Activated T-helper 1 cell treated with anti-CD3 and anti-CD28 coated beads, Interleukin-12 subunit alpha, Interleukin-12 subunit beta, Interleukin-2, Interleukin-4 antibody, amounts not matched to agents 30 ng/mL and 10 ng/mL and 1 ng/mL, durations not matched to agents 14 hours and 24 hours and 36 hours (primary cell): ENCODE measurements around the gene GPR158. TPM values are rescaled to one million over a fixed set of nuclear protein-coding genes. Genes with fewer than 3 reads are reported as not detected.
"Not testable (repeated sequence)": the region's sequence is repeated elsewhere in the genome, so short reads cannot be mapped to it uniquely, and the experiment has no call there.

Experiments
- DNase-seq: peaks from one replicate; pipeline ENCODE4 v3.0.0; 2021; ENCODE audit warnings: low spot score
- H3K27ac Mint-ChIP-seq: one replicate; pipeline ENCODE4 v1.8.0; 2021; ENCODE audit warnings: mild to moderate bottlenecking, mixed read lengths
- H3K27me3 Mint-ChIP-seq: one replicate; pipeline ENCODE4 v1.8.0; 2022; ENCODE audit warnings: mild to moderate bottlenecking, moderate library complexity, mixed read lengths; ENCODE audit not compliant: insufficient read depth
- H3K36me3 Mint-ChIP-seq: one replicate; pipeline ENCODE4 v1.8.0; 2021; ENCODE audit warnings: low read depth, mixed read lengths
- H3K4me1 Mint-ChIP-seq: one replicate; pipeline ENCODE4 v1.8.0; 2021; ENCODE audit warnings: low read depth, mixed read lengths
- H3K4me3 Mint-ChIP-seq: one replicate; pipeline ENCODE4 v1.8.0; 2021; ENCODE audit warnings: mild to moderate bottlenecking, moderate library complexity, mixed read lengths
- H3K9me3 Mint-ChIP-seq: one replicate; pipeline ENCODE4 v1.8.0; 2021; ENCODE audit warnings: mixed read lengths
- intact Hi-C: fragments of 100-400 bp; cut with micrococcal nuclease; formaldehyde crosslinking; loops from one replicate; pipeline ENCODE4 v1.15.1; 2024
- total RNA-seq: library from RNA; stranded (reverse); gene quantifications from 2 replicates; pipeline ENCODE4 v1.2.3, GENCODE V29; 2022

GPR158 gene, protein sequence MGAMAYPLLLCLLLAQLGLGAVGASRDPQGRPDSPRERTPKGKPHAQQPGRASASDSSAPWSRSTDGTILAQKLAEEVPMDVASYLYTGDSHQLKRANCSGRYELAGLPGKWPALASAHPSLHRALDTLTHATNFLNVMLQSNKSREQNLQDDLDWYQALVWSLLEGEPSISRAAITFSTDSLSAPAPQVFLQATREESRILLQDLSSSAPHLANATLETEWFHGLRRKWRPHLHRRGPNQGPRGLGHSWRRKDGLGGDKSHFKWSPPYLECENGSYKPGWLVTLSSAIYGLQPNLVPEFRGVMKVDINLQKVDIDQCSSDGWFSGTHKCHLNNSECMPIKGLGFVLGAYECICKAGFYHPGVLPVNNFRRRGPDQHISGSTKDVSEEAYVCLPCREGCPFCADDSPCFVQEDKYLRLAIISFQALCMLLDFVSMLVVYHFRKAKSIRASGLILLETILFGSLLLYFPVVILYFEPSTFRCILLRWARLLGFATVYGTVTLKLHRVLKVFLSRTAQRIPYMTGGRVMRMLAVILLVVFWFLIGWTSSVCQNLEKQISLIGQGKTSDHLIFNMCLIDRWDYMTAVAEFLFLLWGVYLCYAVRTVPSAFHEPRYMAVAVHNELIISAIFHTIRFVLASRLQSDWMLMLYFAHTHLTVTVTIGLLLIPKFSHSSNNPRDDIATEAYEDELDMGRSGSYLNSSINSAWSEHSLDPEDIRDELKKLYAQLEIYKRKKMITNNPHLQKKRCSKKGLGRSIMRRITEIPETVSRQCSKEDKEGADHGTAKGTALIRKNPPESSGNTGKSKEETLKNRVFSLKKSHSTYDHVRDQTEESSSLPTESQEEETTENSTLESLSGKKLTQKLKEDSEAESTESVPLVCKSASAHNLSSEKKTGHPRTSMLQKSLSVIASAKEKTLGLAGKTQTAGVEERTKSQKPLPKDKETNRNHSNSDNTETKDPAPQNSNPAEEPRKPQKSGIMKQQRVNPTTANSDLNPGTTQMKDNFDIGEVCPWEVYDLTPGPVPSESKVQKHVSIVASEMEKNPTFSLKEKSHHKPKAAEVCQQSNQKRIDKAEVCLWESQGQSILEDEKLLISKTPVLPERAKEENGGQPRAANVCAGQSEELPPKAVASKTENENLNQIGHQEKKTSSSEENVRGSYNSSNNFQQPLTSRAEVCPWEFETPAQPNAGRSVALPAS (N-terminal part only)
- not detected in 2 replicates for total RNA-seq

DNA sequence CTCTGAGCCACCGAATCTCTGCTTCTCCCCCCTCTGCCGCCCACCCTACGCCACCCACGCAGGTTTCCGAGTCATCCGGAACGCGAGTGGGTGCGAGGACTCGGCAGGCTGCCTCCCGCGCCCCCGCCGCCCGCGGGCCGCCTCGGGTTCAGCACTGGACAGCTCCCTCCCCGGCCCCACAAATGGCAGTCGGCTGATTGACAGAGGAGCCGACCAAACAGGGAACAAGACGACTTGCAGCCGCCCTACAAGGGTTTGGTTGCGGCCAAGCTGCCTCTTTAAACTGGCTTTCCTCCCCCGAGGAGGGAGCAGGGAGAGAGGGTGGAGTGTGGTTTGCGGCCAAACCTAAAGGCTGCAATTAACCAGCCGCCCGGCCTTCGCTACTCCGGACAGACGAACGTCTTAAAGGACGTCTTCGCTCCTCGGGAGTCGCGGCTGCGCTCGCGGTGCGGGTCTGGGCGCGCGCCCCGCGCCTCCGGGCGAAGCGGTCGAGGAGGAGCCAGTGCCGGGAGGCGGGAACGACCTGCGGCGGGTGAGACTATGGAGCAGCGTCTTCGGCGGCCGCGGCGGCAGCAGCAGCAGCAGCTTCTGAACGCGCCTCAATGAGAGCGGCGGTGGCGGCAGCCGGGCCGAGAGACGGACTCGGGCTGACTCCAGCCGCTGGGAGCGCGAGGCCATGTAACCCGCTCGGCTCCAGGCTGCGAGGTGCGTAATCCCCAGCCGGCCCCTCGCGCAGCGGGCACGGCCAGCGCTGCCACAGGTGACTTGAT is at the start of gene GPR158:
GPR158 (plus strand) TSS at position 541 of the 770 bp plus-strand sequence. CDS start 420 bp downstream, outside the sequence.
- Mint-ChIP-seq H3K4me3 (no peak within 1 kb of the TSS), H3K27me3 (peaks cover 39% of the 10 kb centered on the region), H3K36me3 (peaks cover 6% of the 10 kb centered on the region), H3K27ac (no peak within 1 kb of the TSS), H3K4me1 (no peaks in the 10 kb centered on the region), H3K9me3 (peaks cover 5% of the 10 kb centered on the region)
- intact Hi-C loops = no loop called here
- peak; percentile 38 for DNase-seq

DNA sequence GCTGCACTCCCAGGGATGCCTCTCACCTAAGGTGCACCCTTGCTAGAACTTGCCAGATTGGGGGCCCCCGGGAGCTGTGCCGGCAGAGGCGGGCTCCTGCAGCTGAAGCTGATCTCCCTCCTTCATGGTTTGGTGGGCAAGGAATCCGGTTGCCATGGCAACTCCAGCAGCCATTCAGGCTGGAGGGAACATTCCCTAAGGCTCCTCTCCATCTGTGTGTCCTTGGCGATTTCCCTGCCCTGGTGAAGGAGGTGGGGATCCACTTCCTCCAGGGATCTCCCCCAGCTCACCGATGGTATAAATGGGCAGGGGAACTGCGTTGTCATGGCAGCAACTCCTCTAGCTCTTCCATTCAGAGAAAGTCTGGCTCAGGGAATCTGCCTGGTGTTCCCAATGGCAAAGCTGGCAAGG is 49.6 kb upstream of the GPR158 start:
- no peak for DNase-seq
- Mint-ChIP-seq H3K9me3 (no peaks in the 10 kb centered on the region), H3K27ac (no peak overlapping the region), H3K4me1 (no peaks in the 10 kb centered on the region), H3K27me3 (no peaks in the 10 kb centered on the region), H3K4me3 (no peak overlapping the region), H3K36me3 (no peaks in the 10 kb centered on the region)
- intact Hi-C loops = no loop called here

DNA sequence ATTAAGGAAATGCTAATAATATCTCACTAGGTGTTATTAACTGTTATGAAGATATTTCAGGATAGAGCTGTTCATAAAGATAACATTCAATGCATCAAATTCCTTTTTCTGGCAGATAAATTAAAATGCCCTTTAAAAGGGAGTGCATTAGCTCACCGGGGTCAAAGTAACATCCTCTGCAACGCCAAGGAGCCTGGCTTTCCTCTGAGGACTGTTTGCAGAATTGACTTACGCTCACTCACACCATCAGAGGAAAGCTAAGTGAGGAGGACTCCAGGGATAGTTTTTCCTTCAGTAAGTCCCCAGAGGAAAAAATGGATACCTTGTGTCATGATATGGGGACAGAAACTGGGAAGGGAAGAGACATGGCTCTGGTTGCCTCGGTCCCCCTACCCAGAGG is 45.2 kb upstream of the GPR158 start:
- no peaks in the 10 kb centered on the region for H3K36me3 Mint-ChIP-seq
- H3K27ac Mint-ChIP-seq = no peak overlapping the region
- intact Hi-C loops = no loop called here
- DNase-seq = no peak
- no peaks in the 10 kb centered on the region for H3K9me3 Mint-ChIP-seq
- H3K4me3 Mint-ChIP-seq = no peak overlapping the region
- H3K27me3 Mint-ChIP-seq = peaks cover 2% of the 10 kb centered on the region
- H3K4me1 Mint-ChIP-seq = no peaks in the 10 kb centered on the region

DNA sequence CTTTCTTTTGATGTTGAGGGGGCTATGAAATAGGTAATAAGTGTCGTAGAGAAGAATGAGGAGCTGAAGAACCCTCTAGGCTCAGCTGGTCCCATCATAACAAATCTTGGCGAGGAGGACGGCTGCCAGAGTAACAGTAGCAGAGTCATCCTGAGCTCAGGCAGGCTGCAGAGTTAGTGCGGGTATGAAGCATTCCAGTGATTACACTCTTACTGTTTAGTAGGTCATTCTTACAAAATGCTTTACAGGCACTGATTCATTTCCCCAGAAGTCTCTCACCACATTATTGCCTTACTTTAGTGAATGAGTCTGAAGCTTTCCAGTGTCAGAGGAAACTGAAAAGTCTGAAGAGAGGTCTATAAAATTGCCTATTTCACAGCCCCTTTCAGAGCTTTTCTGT is 43.9 kb upstream of the GPR158 start:
- no peaks in the 10 kb centered on the region for H3K4me1 Mint-ChIP-seq
- H3K9me3 Mint-ChIP-seq = no peaks in the 10 kb centered on the region
- no peaks in the 10 kb centered on the region for H3K36me3 Mint-ChIP-seq
- DNase-seq = no peak
- peaks cover 2% of the 10 kb centered on the region for H3K27me3 Mint-ChIP-seq
- intact Hi-C loops = no loop called here
- H3K4me3 Mint-ChIP-seq = no peak overlapping the region
- H3K27ac Mint-ChIP-seq = no peak overlapping the region

DNA sequence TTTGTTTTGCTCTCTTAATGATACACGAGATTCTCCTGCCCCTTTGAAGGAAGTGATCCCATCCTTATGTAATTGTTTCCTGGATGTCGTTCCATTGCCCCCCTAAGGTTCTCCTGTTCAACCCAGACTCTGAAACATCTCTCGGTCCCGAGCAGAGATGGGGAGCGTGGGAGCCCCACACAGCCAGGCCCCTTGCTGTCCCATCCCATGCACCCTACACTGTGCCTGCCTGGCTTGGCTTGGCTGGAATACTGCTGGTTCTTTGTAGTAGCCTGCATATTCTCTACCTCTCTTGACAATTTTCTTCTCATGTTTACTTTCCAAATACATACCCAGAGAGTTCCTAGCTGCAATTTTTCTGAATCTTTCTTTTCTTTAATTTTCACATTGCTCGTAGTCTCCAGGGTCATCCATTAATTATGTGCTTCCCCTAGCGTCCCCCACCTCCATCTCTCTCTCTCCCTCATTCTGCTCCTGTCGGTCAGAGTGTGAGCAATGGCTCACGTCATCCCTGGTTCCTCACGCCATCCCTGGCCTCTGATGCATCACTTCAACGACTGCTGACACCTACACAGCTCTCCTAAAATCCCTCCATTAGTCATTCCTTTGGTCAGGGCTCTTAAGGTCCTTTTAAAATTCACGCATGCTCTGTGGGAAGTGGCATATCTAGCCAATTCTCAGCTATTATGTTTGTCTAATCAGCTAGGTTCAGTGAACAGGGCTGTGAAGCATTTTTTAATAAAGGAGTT is 32.5 kb upstream of the GPR158 start:
- H3K27me3 Mint-ChIP-seq = no peaks in the 10 kb centered on the region
- intact Hi-C loops = no loop called here

DNA sequence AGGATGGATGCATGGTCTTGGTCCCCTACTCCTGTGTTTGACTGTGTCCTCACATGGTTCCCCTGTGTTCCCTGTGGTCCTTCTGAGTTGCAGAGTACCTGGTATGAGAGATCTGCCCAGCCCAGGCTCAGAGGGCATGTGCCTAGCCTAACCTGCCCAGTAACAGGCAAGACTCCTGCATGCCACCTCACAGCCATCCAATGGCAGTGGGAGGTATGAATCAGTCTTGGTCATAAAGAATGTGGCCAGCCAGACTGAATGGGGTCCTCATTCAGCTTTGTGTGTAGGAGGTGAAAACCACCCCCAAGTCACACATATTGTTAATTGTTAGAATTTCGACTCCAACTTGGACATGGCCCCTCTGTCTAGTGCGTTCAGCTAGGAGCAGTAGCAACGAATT is 17.2 kb upstream of the GPR158 start:
- no peaks in the 10 kb centered on the region for H3K36me3 Mint-ChIP-seq
- no peaks in the 10 kb centered on the region for H3K9me3 Mint-ChIP-seq
- no peaks in the 10 kb centered on the region for H3K4me1 Mint-ChIP-seq
- intact Hi-C loops = no loop called here
- peaks cover 1% of the 10 kb centered on the region for H3K27me3 Mint-ChIP-seq
- DNase-seq = no peak
- no peak overlapping the region for H3K27ac Mint-ChIP-seq
- H3K4me3 Mint-ChIP-seq = no peak overlapping the region

More for the DNA sequence above, 32.5 kb upstream of the GPR158 start:
- DNase-seq = no peak
- Mint-ChIP-seq H3K9me3 (peaks cover 8% of the 10 kb centered on the region), H3K4me3 (no peak overlapping the region), H3K36me3 (no peaks in the 10 kb centered on the region), H3K27ac (no peak overlapping the region), H3K4me1 (no peaks in the 10 kb centered on the region)

DNA sequence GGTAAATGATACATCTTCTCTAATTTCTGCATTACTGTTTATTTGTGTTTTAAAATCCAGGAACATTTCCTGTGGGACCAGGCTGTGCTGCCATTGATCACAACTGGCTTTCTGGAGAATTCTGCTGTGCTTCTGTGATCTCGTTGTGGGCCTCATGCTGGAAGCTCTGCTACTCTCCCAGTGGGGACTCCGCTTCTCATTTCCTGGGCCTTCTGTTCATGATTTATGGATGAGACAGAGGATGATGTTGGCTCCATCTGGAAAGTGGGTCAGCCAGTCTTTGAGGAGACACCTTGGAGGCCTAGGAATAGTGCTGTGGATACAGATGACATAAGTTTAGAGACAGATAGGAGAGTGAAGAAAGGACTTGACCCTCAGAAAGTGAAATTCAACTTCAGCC is 15.2 kb upstream of the GPR158 start:
- DNase-seq = no peak
- H3K4me1 Mint-ChIP-seq = no peaks in the 10 kb centered on the region
- no peak overlapping the region for H3K4me3 Mint-ChIP-seq
- H3K27ac Mint-ChIP-seq = no peak overlapping the region
- H3K27me3 Mint-ChIP-seq = peaks cover 1% of the 10 kb centered on the region
- no peaks in the 10 kb centered on the region for H3K36me3 Mint-ChIP-seq
- no peaks in the 10 kb centered on the region for H3K9me3 Mint-ChIP-seq
- intact Hi-C loops = no loop called here

DNA sequence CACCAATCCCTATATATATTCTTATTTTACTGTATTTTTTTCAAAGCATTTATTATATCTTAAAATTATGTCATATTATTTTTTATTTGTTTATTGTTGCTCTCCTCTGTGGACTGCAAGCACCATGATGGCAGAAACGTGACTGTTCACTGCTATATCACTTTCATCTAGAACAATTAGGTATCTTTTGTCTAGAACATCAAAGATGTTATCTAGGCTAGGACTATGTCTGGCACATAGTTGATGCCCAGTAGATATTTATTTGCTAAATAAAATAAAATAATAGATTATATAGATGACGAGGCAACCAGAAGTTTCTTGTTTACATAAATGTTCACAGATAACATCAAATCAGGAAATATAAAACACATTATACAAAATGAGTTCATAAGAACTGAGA is 12.4 kb upstream of the GPR158 start:
- Mint-ChIP-seq H3K4me3 (no peak overlapping the region), H3K4me1 (no peaks in the 10 kb centered on the region), H3K9me3 (no peaks in the 10 kb centered on the region), H3K27me3 (peaks cover 1% of the 10 kb centered on the region), H3K27ac (no peak overlapping the region), H3K36me3 (no peaks in the 10 kb centered on the region)
- no peak for DNase-seq
- intact Hi-C loops = no loop called here

DNA sequence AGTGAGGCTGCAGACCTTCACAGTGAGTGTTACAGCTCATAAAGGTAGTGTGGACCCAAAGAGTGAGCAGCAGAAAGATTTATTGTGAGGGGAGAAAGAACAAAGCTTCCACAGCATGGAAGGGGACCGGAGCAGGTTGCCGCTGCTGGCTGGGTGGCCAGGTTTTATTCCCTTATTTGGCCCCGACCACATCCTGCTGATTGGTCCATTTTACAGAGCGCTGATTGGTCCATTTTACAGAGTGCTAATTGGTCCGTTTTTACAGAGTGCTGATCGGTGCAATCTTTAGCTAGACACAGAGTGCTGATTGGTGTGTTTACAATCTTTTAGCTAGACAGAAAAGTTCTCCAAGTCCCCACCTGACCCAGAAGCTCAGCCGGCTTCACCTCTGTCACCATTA is 11.3 kb upstream of the GPR158 start:
- H3K27me3 Mint-ChIP-seq, H3K36me3 Mint-ChIP-seq, DNase-seq, H3K4me1 Mint-ChIP-seq, H3K9me3 Mint-ChIP-seq, H3K27ac Mint-ChIP-seq, intact Hi-C loops, H3K4me3 Mint-ChIP-seq: not testable (repeated sequence)

DNA sequence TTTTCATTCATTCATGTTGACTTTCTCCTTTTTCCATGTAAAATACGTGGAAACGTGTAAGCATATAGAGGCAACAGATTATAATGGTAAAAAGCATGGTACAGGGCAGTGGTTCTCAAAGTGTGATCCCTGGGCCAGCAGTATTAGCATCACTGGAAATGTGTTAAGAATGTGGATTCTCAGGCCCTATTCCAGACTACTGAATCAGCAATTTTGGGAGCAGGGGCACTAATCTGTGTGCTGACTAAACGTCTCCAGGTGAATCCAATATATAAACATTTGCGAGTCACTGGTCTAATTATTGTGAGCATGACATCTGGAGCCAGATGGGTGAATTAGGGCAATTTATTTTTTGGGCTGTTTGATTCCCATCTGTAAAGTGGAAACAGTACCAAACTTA is 5.1 kb upstream of the GPR158 start:
- H3K36me3 Mint-ChIP-seq = peaks cover 4% of the 10 kb centered on the region
- no peaks in the 10 kb centered on the region for H3K4me1 Mint-ChIP-seq
- intact Hi-C loops = no loop called here
- peaks cover 21% of the 10 kb centered on the region for H3K27me3 Mint-ChIP-seq
- no peak overlapping the region for H3K27ac Mint-ChIP-seq
- peaks cover 5% of the 10 kb centered on the region for H3K9me3 Mint-ChIP-seq
- no peak overlapping the region for H3K4me3 Mint-ChIP-seq
- no peak for DNase-seq

DNA sequence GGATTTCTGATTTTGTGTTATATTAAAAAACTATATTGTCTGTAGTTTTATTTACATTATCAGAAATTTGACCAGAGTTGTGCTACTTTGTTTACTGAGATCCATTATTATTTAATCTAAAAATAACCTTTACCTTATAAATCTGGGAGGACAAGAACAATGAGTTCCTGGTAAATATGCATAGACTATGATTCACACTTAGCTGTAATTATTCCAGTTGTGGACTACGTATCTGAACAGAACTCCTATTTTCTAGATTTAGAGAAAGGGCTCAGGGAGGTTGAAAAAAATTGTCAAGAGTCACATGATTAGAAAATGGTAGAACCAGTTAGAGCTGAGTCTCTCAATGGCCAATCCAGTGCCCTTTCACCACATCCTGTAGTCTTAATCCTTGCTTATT is 4.2 kb upstream of the GPR158 start:
- Mint-ChIP-seq H3K4me3 (no peak overlapping the region), H3K27me3 (peaks cover 24% of the 10 kb centered on the region), H3K27ac (no peak overlapping the region), H3K4me1 (no peaks in the 10 kb centered on the region), H3K36me3 (peaks cover 4% of the 10 kb centered on the region), H3K9me3 (peaks cover 5% of the 10 kb centered on the region)
- intact Hi-C loops = no loop called here
- DNase-seq = no peak
